GM19438 (cell line): ENCODE results near the gene PLCH1.
"Not testable (repeated sequence)": the region's sequence is repeated elsewhere in the genome, so short reads cannot be mapped to it uniquely, and the experiment has no call there.

Source experiments
- ATAC-seq: cut with Tn5 transposase; IDR thresholded peaks from one replicate; pipeline ENCODE4 v1.9.1; 2021; ENCODE audit warnings: low read depth; ENCODE audit not compliant: unreplicated experiment

PLCH1 gene

GRCh38 chr3:155651489-155652218 lies 93.2 kb downstream of the PLCH1 start:
- no peak for ATAC-seq

GRCh38 chr3:155648013-155648591 lies 96.8 kb downstream of the PLCH1 start:
- no peak for ATAC-seq

- no peak for ATAC-seq
Observed at GRCh38 chr3:155647206-155647605, 97.7 kb downstream of the PLCH1 start.

- no peak for ATAC-seq
Observed at GRCh38 chr3:155646669-155647068, 98.2 kb downstream of the PLCH1 start.

- ATAC-seq, result no peak
Observed at GRCh38 chr3:155646128-155646527, 98.7 kb downstream of the PLCH1 start.

- no peak for ATAC-seq
Observed at GRCh38 chr3:155643581-155644165, 101.2 kb downstream of the PLCH1 start.

GRCh38 chr3:155641956-155642355 lies 102.9 kb downstream of the PLCH1 start:
- ATAC-seq, result no peak

- ATAC-seq, result no peak
Observed at GRCh38 chr3:155640098-155640497, 104.8 kb downstream of the PLCH1 start.

GRCh38 chr3:155639462-155640055 lies 105.3 kb downstream of the PLCH1 start:
- no peak for ATAC-seq

- not testable (repeated sequence) for ATAC-seq
Observed at GRCh38 chr3:155638461-155638860, 106.4 kb downstream of the PLCH1 start.

- no peak for ATAC-seq
Observed at GRCh38 chr3:155637567-155637966, 107.3 kb downstream of the PLCH1 start.

GRCh38 chr3:155635056-155635455 lies 109.8 kb downstream of the PLCH1 start:
- ATAC-seq, result no peak

GRCh38 chr3:155634121-155634719 lies 110.7 kb downstream of the PLCH1 start:
- ATAC-seq, result no peak

- no peak for ATAC-seq
Observed at GRCh38 chr3:155631323-155632019, 113.4 kb downstream of the PLCH1 start.

GRCh38 chr3:155629556-155629955 lies 115.3 kb downstream of the PLCH1 start:
- no peak for ATAC-seq

GRCh38 chr3:155629056-155629455 lies 115.8 kb downstream of the PLCH1 start:
- ATAC-seq, result no peak

- not testable (repeated sequence) for ATAC-seq
Observed at GRCh38 chr3:155622647-155623046, 122.2 kb downstream of the PLCH1 start.

- ATAC-seq, result not testable (repeated sequence)
Observed at GRCh38 chr3:155620552-155620951, 124.3 kb downstream of the PLCH1 start.

GRCh38 chr3:155619118-155619915 lies 125.6 kb downstream of the PLCH1 start:
- ATAC-seq, result no peak

GRCh38 chr3:155618543-155618942 lies 126.3 kb downstream of the PLCH1 start:
- ATAC-seq, result no peak
